ENCODE results near the gene DCHS1.

The DCHS1 gene

DNA sequence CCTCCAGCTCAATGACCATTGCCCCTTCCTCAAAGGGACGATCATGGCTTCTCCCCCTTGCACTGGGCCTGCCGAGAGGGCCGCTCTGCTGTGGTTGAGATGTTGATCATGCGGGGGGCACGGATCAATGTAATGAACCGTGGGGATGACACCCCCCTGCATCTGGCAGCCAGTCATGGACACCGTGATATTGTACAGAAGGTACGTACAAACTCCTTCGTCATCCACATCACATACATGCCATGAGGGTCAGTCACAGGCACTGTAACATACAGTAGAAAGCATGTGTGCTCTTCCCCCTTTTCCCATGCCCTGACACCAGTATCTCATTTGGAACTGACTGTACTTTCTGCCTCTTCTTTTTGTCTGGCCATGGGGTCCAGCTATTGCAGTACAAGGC lies 47.6 kb downstream of the DCHS1 start:
- Histone ChIP-seq H3K4me3 (IDR thresholded peaks at IDR 0.05; ENCODE audit: insufficient read depth, low read depth, low read length) (no peak overlapping the region), H3K4me1 (ENCODE audit: low read depth, poor library complexity, severe bottlenecking) (peaks cover 56% of the 10 kb centered on the region), H3K27me3 (ENCODE audit: insufficient read depth, low read depth) (no peaks in the 10 kb centered on the region), H2AFZ (ENCODE audit: low read depth) (no peak overlapping the region), H3K36me3 (ENCODE audit: insufficient read depth) (no peaks in the 10 kb centered on the region), H3K4me2 (peak overlapping the region; percentile 96; the same call in 1 of the 2 replicates), H3K79me2 (ENCODE audit: insufficient read depth, low read depth) (peaks cover 40% of the 10 kb centered on the region), H4K20me1 (ENCODE audit: insufficient read depth) (no peaks in the 10 kb centered on the region), H3K27ac (peak overlapping the region; percentile 48; the same call in 1 of the 2 replicates), H3K9ac (no peak overlapping the region)
- TF ChIP-seq, protein P1, sequence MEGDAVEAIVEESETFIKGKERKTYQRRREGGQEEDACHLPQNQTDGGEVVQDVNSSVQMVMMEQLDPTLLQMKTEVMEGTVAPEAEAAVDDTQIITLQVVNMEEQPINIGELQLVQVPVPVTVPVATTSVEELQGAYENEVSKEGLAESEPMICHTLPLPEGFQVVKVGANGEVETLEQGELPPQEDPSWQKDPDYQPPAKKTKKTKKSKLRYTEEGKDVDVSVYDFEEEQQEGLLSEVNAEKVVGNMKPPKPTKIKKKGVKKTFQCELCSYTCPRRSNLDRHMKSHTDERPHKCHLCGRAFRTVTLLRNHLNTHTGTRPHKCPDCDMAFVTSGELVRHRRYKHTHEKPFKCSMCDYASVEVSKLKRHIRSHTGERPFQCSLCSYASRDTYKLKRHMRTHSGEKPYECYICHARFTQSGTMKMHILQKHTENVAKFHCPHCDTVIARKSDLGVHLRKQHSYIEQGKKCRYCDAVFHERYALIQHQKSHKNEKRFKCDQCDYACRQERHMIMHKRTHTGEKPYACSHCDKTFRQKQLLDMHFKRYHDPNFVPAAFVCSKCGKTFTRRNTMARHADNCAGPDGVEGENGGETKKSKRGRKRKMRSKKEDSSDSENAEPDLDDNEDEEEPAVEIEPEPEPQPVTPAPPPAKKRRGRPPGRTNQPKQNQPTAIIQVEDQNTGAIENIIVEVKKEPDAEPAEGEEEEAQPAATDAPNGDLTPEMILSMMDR (conservative IDR thresholded peaks at IDR 0.05; ENCODE audit: low read depth, low read length): no peak

DNA sequence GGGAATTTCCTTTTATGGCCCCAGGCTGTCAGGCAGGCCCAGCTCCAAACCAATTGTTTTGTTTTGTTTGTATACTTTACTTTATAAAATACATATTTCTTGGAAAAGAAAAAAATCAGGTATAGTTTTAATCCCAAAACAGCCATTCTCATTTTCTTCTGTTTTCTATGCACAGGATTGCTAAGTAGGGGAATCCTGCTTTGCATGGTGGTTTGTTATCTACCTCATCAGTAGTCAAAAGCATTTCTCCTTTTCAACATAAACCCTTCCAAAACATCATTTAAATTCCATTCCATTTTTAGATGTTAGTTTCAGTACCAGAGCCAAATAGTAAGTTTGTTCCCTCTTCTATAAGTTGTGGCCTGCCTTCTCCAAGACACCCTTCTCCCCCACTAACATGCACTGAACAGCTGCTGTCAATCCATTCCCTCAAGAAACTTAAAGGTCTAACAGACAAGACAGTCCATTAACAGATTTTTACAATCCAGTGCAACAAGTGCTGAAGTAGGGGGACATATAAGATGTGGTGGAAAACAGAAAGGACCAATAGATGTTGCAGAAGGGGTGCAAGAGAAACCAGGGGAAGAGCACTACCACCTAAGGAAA lies 48.3 kb downstream of the DCHS1 start:
- H3K79me2 ChIP-seq (ENCODE audit: insufficient read depth, low read depth): peaks cover 47% of the 10 kb centered on the region

DNA sequence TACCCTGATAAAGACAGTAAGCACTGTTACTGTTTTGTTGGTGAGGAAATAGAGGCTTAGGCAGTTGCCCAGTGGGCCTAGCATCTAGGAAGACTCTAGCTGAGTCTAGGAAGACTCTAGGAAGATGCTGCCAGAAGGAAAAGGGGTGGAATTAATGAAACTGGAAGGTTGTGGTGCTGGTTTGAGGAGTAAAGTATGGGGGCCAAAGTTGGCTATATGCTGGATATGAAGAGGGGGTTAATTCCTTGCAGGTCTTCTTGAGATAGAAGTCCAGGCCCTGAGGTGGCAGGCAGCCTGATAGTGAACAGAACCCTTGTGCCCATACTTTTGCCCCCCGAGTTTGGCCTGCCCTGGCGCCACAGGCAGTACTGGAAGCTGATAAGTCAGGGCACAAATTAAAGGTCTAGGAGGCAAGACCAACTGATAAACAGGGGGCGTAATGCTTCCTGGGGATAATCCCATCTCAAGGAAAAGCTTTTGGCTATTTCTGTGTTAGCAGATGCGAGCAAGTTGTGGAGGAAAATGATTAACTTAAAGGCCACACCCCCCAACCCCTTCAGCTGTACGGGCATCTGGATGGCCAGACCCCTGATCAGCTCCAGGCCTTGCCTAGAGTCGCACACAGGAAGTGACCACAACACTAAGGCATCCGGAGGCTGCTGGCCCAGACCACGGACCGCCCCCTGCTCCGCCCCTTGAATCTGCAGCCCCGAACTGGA lies 49.0 kb downstream of the DCHS1 start:
- no peak overlapping the region for H3K4me3 ChIP-seq (IDR thresholded peaks at IDR 0.05; ENCODE audit: insufficient read depth, low read depth, low read length)
- TF ChIP-seq, protein P1 (conservative IDR thresholded peaks at IDR 0.05; ENCODE audit: low read depth, low read length): no peak
- no peaks in the 10 kb centered on the region; the same call in 1 of the 2 replicates for H3K36me3 ChIP-seq (ENCODE audit: insufficient read depth)
- H2AFZ ChIP-seq (ENCODE audit: low read depth): no peak overlapping the region
- H3K27ac ChIP-seq: peak overlapping the region; percentile 48
- H3K4me2 ChIP-seq: peak overlapping the region; percentile 96
- H3K27me3 ChIP-seq (ENCODE audit: insufficient read depth, low read depth): no peaks in the 10 kb centered on the region
- peaks cover 52% of the 10 kb centered on the region for H3K79me2 ChIP-seq (ENCODE audit: insufficient read depth, low read depth)
- no peaks in the 10 kb centered on the region for H4K20me1 ChIP-seq (ENCODE audit: insufficient read depth)
- peaks cover 61% of the 10 kb centered on the region for H3K4me1 ChIP-seq (ENCODE audit: low read depth, poor library complexity, severe bottlenecking)
- H3K9ac ChIP-seq: no peak overlapping the region

More for the DNA sequence above, 48.3 kb downstream of the DCHS1 start:
- H3K4me2 ChIP-seq: peak overlapping the region; percentile 96
- H4K20me1 ChIP-seq (ENCODE audit: insufficient read depth): no peaks in the 10 kb centered on the region
- no peak overlapping the region for H3K4me3 ChIP-seq (IDR thresholded peaks at IDR 0.05; ENCODE audit: insufficient read depth, low read depth, low read length)
- peak overlapping the region; percentile 48 for H3K27ac ChIP-seq
- peaks cover 55% of the 10 kb centered on the region for H3K4me1 ChIP-seq (ENCODE audit: low read depth, poor library complexity, severe bottlenecking)
- no peak overlapping the region for H3K9ac ChIP-seq
- H3K36me3 ChIP-seq (ENCODE audit: insufficient read depth): no peaks in the 10 kb centered on the region
- TF ChIP-seq, protein P1 (conservative IDR thresholded peaks at IDR 0.05; ENCODE audit: low read depth, low read length): no peak
- H2AFZ ChIP-seq (ENCODE audit: low read depth): no peak overlapping the region
- no peaks in the 10 kb centered on the region for H3K27me3 ChIP-seq (ENCODE audit: insufficient read depth, low read depth)

DNA sequence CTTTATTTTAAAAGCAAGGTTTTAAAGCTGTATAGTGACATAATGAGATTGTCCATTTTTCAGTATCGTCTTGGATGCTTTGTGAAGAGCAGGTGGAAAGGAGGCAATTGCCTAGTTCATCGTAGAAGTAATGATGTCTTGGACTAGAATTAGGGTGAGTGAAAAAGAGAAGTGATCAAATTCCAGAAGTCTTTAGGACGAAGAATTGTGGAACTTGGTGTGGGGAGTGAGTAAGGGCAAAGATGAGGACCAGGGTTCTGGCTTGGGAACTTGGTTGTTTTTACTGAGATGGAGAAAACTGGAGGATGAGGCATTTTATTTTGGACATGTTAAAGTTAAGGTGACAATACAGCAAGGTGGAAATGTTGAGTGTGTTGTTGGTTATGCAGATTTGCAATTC lies 50.8 kb downstream of the DCHS1 start:
- H3K27ac ChIP-seq: peak overlapping the region; percentile 56

More for the DNA sequence above, 50.8 kb downstream of the DCHS1 start:
- Histone ChIP-seq H3K9ac (peak overlapping the region; percentile 84; the same call in 1 of the 2 replicates), H3K79me2 (ENCODE audit: insufficient read depth, low read depth) (peaks cover 58% of the 10 kb centered on the region), H3K4me3 (IDR thresholded peaks at IDR 0.05; ENCODE audit: insufficient read depth, low read depth, low read length) (no peak overlapping the region), H3K4me1 (ENCODE audit: low read depth, poor library complexity, severe bottlenecking) (peaks cover 51% of the 10 kb centered on the region), H3K27me3 (ENCODE audit: insufficient read depth, low read depth) (no peaks in the 10 kb centered on the region), H3K36me3 (ENCODE audit: insufficient read depth) (no peaks in the 10 kb centered on the region; the same call in 1 of the 2 replicates), H4K20me1 (ENCODE audit: insufficient read depth) (no peaks in the 10 kb centered on the region), H3K4me2 (peak overlapping the region; percentile 97), H2AFZ (ENCODE audit: low read depth) (no peak overlapping the region)
- TF ChIP-seq, protein P1 (conservative IDR thresholded peaks at IDR 0.05; ENCODE audit: low read depth, low read length): no peak

Measured in KMS-11 (cell line).